HG02610 (cell line): ENCODE results near the gene AADAT.
A peak's percentile ranks its signal among the peaks of the same experiment; 100 is the strongest.

Source experiments
- ATAC-seq: cut with Tn5 transposase; IDR thresholded peaks from one replicate; pipeline ENCODE4 v1.9.1; 2021; ENCODE audit warnings: mild to moderate bottlenecking, moderate library complexity; ENCODE audit not compliant: unreplicated experiment

The AADAT gene

GRCh38 chr4:170035231-170035630 lies 54.5 kb downstream of the AADAT start:
- ATAC-seq, result no peak

DNA sequence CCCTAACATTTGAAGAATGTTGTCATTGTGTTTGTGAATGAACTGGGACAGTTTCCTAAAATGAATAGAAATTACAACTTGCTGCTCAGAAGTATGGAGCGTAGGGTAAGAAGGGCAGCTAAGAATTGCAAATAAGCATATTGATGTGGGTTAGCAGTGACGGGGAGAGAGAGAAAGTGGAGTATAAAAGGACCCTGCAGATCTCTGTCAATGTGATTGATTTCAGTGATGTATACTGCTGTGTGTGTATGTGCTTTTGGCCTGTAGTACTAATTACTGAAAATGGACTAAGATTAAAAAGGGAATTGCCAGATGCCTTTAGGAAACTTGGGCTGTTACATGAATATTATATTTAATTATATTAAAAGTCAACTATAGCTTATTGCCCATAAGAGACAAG lies 55.8 kb downstream of the AADAT start:
- no peak for ATAC-seq

DNA sequence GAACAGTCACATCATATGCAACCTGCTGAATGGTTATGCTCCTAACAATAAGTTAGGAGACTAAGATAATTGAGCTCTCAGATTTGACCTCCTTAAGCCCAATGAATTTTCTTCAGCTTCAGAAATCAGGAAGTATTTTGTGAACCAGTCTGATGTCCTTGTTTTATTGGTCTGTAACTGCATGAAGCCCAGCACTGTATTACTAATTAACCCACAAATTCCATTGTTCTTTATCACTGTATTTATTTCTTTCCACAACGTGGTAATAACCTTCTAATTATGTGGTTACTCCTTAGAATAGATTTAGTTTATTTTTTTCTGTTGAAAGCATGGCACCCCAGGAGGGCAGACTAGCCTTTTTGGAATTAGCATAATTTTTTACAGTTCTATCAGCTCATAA lies 59.6 kb downstream of the AADAT start:
- no peak for ATAC-seq

DNA sequence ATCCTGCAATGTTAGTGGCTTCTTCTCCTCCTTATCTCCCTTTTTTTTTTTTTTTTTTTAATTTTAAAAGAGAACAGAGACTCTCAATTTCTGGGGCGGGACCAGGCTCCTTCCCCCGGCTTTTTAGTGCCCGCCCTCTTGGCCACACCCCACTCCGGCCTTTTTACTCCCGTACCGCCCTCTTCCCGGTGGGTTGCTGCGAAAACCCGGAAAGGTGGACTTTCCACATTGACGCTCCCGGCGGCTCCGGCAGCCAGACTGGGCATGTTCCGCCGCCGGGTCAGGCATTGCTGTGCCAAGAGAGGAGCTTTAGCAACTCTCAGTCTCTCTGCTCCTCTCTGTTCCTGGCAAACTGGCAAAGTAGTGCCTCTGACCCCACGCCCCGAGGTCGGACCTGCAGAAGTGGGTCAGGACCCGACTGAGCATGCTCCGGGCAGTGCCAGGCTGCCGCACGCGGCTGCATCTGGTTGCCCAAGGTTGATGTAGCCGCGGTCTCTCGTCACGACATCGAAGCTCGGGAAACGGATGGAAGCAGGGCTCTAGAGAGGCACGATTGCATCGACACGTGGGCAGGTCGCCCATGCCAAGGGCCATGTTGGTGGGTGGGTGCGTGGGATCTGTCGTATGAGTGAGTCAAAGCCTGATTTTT lies 62.5 kb downstream of the AADAT start:
- ATAC-seq, result peak; percentile 68

- peak; percentile 84 for ATAC-seq
Observed at GRCh38 chr4:170026253-170027021, 63.3 kb downstream of the AADAT start, which contains the start of gene MFAP3L. MFAP3L (minus strand) TSS chr4:170026395; CDS start chr4:170005877, 20,518 bp downstream.

DNA sequence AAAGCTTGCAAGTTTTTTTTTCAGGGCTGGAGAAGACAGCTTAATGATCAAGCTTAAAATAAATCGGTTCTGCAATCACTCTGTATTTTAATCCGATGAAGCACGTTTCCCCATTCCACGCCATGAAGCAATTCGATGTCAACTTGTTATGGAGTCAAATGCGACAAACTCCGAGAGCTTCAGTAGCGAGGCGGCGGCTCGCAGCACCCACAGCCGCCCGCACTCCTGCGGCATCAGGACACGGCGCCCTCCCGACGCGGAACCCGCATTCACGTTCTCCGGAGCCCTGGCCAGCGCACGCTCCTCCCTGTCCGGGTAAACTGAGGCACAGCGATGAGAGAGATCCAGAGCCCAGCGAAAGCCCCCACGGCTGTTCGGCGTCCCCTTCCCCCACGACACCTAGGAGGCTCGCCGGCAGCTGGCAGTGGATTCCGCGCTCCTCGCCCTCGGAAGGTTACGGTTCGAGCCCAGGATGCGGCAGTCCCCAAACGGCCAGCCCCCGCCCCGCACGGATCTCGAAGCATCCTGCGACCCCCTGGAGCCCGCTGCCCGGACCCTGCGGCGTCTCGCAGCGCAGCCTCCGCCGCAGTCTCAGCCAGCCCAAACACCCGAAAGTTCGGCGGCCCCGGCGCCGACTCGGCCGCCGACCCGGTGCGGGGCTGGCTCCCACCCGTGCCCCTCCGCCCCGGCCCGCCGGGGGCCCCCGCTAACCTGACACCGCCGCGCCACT lies 64.1 kb downstream of the AADAT start:
- no peak for ATAC-seq

- no peak for ATAC-seq
Observed at GRCh38 chr4:170022211-170022610, 67.5 kb downstream of the AADAT start.

- no peak for ATAC-seq
Observed at GRCh38 chr4:170017252-170017651, 72.5 kb downstream of the AADAT start.

DNA sequence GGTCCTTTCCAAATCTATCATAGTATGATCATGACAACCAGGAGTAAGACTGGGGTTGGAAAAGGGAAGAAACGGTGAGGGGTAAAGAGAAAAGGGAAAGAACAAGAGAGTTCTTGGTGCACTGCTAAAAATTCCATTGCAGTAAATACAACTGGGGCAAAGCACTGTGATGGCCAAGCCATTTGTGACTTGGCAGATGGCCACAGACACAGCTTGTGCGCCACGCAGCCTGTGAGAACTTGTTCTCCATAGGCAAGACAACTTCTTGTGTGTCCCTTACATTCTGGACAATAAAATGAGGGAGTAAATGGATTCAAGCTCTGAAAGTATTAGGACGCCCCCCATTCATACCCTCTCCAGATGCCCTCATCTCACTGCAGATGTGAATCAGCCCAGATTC lies 74.5 kb downstream of the AADAT start:
- no peak for ATAC-seq

DNA sequence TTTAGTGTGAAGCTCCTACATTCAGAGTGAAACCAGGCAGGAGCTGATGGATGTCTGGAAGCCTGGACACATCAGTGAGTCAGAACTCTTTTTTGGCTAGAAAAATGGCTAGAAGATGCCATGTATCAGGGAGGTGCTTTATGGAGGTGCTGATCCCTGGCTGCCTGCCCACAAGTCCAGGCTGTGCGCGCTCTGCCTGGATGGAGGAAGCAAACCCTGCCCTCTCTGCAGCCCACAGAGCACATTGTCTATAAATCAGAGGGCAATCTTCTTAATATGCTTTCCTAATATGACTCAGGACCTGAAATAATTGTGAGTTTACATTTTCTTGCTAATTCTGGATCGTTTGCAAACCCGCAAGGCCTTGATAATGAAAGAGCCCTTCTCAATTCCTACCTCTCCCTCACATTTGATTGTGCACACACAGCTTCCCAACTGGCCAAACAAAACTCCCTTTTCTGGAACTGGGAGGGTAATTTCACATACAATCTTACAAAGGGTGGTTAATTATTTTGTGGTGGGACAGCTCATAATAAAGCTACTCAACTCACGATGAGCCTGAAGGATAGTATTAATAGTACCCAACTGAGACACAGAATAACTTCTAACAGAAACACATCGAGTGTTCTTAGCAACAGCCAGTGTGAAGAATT lies 75.3 kb downstream of the AADAT start:
- ATAC-seq, result no peak

DNA sequence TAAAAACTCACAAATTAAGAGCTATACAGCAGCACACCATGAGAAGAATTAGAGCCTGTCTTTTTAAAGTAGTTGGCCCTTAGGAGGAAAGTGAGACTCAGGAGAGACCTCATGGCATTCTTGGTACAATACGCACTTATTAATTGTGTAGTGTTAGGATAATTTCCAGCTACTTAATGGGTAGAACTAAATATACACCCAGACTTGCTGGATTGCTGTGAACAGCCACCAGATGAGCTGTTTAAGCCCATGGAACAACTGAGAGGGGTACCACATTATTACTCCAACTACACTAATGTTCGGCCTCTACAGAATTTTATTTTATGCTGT lies 77.2 kb downstream of the AADAT start:
- ATAC-seq, result no peak

- no peak for ATAC-seq
Observed at GRCh38 chr4:170011921-170012628, 77.7 kb downstream of the AADAT start.
